Esophagus mucosa (tissue), 1 donor: ENCODE measurements around the gene DHRS9. TPM values are rescaled to one million over a fixed set of nuclear protein-coding genes. Genes with fewer than 3 reads are reported as not detected.
A peak's percentile ranks its signal among the peaks of the same experiment; 100 is the strongest.
"Not testable (repeated sequence)": the region's sequence is repeated elsewhere in the genome, so short reads cannot be mapped to it uniquely, and the experiment has no call there.

Experiments used
- ATAC-seq: fragments of 200-7000 bp; cut with Tn5 transposase; one replicate; pipeline ENCODE4 v1.9.1; 2020
- total RNA-seq: library from RNA; stranded (reverse); gene quantifications from one replicate; pipeline ENCODE4 v1.2.4, GENCODE V29; 2023
- donor health status: DM: yes; HTN: yes; CAD: no.

DHRS9 gene
- total RNA-seq, 1 donor from 2014 or later, result 23.8 TPM

DNA sequence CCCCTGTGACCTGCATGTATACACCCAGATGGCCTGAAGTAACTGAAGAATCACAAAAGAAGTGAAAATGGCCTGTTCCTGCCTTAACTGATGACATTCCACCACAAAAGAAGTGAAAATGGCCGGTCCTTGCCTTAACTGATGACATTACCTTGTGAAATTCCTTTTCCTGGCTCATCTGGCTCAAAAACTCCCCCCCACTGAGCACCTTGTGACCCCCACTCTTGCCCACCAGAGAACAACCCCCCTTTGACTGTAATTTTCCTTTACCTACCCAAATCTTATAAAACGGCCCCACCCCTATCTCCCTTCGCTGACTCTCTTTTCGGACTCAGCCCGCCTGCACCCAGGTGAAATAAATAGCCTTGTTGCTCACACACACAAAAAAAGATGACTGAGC is 67.1 kb downstream of the DHRS9 start:
- ATAC-seq, result not testable (repeated sequence)

DNA sequence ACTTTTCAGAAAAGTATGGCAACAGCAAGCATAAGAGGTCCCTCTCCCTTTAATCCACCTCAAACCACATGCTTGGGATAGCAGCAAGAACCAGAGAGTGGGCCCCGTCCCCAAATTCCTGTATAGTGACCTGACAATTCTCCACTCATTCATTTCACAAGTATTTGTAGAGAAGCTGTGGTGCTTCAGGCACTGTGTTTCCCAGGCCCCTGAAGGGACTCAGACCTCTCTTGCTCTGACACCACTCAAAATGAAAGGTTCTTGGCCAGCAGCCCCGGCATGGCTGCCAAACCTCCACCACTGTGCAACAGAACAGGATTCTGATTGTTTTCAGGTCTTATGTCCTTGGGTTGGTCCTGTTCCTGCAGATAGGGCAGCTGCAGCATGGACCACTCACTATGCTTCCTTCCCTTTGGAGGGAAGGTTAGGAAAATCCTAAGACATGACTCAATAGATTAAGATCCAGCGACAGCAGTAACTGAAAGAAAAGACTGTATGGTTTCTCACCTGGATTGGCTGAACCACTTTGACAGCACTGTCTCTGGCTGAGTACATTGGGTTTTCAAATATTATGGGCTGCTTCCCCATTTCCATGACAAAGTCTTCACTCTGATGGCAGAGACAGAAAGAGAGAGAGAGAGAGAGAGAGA is 67.6 kb downstream of the DHRS9 start:
- no peak for ATAC-seq

GRCh38 chr2:169137924-169138323 is 68.6 kb downstream of the DHRS9 start:
- ATAC-seq, result no peak

DNA sequence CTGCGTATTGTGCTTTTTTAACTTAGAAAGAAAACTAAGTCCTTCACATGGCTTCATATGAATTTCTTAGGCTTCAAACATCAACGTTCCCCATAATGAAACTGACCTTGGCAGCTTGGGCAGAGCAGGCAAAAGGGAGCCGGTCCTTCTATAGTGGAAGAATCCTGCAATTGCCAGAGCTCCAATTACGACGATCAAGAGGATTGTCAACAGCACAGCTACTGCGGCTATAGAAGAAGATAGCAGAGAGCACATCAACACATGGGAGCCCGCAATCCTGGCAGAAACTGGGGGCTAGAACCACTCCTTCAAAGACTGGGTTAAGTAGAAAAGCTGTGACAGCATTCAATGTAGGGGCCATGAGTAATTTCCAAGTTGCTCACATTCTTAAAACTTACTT is 69.8 kb downstream of the DHRS9 start:
- no peak for ATAC-seq

GRCh38 chr2:169139993-169140767 is 70.8 kb downstream of the DHRS9 start:
- no peak for ATAC-seq

DNA sequence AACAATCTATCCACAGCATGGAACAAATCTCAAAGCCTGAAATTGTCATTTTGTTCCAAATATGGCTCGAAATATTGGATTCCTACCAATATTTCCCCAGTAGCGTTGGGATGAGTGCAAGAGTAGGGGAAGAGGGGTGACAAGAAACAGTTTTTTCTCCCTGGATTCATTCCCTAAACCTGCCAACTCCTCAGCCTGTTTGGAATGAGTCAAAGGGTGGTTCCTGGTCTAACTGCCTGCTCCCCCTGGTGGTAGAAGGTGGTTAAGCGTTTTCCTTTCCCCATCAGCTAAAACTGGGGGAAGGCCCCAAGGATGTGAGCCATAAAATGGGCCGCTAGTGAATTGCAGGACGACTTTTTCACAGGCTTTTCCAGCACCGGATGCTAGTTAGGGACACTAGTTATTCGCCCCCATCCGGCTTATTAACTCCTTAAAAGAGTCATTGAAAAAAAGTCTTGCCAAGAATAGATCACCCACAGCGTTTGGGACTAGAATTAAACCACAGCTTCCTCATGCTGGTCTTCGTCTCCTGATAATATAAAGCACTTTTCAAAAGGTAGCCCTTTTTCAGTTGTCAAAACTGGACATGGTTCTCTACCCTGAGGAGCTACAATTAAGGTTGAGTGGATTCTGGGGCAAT is 72.5 kb downstream of the DHRS9 start:
- ATAC-seq, result peak; percentile 75

GRCh38 chr2:169143998-169144397 is 74.6 kb downstream of the DHRS9 start:
- no peak for ATAC-seq

Other genes with a start within 250 kb of the DHRS9 start
- 6.0 TPM for gene SPC25, start 179.1 kb upstream of the DHRS9 start, total RNA-seq
- gene G6PC2, start 168.3 kb upstream of the DHRS9 start, total RNA-seq, result not detected
- not detected for gene ABCB11, start 38.2 kb upstream of the DHRS9 start, total RNA-seq